HTR-8/SVneo (cell line): ENCODE results near the gene HOXC9.

Source experiments
- DNase-seq: peaks from one replicate; pipeline ENCODE4 v3.0.0; 2011; ENCODE audit warnings: low spot score, mixed read lengths; ENCODE audit not compliant: insufficient read length
- FAIRE-seq: peaks from 2 replicates; lab custom pipeline; 2011; peaks lifted over from hg19 to GRCh38; lab: Jason Lieb, UNC

HOXC9 gene

DNA sequence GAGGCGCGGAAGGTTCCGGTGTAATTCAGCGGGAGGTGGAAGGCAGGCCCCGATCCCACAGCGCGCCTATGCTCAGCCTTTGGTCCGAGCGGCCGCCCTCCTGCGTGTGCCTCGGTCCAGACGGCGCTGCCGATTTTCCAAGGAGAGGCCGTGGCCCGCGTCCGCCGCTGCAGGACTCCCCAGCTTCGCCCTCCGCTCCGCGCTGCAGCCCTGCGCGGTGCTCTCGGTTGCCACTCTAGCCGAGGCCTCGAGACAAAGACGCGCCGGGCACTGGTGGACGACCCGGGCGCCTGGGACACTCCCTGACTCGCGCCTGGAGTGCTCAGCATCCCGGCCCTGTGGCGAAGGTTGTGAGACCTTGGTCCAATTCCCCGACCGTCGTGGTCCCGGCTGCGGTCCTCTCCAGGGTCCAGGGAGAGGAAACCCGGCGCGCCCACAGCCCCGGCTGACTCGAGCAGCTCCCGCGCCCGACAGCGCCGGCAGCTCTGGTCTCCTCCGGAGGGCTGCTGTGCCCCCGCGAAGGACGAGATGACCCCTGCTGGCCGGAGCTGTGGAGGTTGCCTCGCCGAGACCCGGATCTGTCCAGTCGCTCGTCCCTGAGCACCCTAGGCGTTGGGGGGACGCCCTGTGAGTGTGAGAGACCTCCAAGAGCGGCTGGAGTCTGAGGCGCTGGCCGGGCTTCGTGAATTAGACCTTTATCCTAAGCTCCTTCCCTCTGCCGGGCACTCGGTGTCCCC lies 38.8 kb upstream of the HOXC9 start:
- no peak for FAIRE-seq

DNA sequence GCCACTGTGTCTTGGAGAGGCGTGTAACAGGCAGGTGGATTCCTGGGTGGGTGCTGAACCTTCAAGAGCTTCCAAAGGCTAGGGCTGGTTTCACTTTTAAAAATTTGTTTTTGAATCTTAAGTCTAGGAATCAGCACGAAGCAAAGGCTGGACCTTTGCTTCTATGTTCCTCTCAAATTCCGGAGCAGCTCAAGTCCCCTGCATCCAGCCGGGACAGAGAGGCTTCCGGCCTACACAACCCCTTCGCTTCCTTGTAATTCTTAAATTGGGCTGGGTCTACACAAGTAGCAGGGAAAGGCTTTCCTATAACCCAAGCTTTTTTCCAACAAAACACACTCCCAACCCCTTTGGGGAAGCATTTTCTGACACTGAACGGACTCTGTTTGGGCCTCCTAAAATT lies 37.0 kb upstream of the HOXC9 start:
- DNase-seq: no peak
- FAIRE-seq: no peak

More for the DNA sequence above, 38.8 kb upstream of the HOXC9 start:
- DNase-seq: no peak

DNA sequence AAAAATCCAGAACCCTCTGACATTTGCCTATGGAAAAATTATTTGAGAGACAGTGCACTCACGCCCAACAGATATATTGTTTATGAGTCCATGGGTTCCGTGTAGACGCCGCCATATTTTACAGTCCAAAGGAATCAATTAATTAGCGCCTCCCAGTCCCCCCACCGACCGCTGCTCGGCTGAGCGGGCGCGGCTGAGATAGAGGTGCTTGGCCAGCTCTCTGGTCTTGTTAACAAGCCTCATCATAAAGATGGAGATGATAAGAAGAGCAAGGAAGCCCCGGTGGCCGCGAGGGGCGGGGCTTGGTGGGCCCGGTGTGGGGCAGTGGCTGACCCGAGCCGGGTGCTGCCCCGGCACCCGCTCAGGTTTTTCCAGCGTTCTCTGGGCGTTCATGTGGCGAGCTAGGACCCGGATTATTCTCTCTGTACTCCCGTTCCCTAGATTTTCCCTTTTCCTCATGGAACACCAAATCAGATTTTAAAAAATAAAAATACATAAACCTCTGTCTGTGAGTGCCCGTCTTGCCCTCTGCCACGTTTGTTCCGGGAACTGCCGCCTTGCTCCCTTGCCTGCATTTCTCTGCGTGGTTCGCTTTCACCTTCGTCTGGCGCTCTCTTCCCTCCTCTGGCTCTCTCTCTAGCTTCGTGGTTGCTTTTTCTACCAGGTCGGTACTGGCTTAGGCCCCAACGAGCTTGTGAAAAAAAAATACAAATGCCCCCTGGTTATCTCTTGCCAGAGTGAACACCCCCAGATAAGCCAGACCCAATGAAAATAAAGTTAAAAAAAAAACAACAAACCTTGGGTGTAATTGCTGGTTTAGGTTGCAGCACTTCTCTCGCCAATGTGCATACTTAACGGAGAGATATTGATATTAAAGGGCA lies 36.3 kb upstream of the HOXC9 start:
- no peak for FAIRE-seq
- DNase-seq: no peak

- DNase-seq: no peak
- FAIRE-seq: no peak
Observed at GRCh38 chr12:53964315-53964713, 35.6 kb upstream of the HOXC9 start.

GRCh38 chr12:53965281-53966084 lies 34.5 kb upstream of the HOXC9 start:
- no peak for DNase-seq
- FAIRE-seq: no peak

DNA sequence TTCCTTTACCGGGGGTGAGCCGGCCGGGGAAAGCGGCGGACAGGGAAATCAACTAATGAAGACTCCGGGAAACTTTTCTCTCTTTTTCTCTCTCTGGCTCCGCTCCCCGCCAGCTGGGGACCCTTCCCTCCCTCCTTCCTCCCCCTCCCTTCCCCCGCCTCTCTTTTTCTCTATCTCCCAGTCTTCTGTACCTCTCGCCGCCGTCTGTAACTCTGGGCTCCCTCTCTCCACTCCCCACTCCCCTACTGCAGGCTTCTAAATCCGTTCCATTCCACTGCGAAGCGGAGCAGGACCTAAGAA lies 33.9 kb upstream of the HOXC9 start:
- FAIRE-seq (no peak), DNase-seq (no peak)

DNA sequence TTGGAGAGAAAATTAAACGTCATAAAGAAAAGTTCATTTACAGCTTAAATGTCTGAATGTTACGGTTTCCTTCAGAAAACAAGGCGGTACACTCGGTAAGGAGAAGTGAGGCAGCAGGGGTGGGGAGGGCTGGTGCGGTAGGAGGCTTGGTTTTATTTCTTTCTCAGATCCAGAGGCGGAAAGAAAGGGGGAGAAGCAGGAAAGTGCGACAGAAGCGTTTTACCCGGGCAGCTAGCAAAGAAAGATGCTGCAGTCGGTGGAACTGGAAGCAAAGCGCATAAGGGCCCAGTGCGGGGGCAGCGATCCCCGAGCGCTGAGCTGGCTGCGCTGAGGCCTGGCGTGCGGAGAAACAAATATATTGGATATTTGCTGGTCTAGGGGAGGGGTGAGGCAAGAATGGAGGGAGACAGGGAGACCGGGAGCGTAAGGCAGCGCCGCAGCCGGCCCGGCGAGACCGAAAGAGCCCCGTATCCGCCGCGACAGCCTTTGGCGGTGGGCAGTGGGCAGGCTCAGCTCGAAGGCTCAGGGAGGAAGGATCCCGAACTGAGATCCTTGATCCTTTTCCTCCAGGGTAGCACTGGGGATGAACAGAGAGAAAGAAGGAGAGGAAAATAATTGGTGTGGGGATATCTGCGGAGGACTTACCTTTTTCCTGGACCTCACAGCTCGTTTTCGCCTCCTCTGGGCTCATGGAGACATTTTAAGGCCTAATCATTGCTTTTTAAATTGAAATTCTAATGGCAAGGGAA lies 33.4 kb upstream of the HOXC9 start:
- FAIRE-seq (no peak), DNase-seq (no peak)

DNA sequence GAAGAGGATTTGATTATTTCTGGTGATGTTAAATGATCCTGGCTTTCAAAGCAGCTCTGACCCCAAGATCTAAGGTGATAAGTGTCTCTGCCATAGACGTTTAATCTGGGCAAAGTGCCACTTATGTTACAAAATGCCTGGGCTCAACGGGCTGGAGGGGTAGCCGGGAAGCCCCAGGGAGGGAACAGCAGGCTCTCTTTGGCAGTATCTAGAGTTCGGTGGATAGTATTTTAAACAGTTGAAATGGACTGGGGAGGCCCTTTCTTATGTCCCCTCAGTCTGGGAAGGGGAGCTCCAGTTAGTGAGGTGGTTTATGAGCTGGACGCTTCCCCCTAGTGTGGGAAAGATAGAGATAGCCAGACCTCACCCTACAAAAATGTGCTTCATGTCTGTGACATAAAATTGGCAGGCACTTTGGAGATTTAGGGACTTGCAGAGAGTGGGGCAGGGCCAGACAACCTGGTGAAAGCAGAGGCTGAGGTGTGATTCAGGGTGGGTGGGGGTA lies 32.5 kb upstream of the HOXC9 start:
- DNase-seq (no peak), FAIRE-seq (no peak)

DNA sequence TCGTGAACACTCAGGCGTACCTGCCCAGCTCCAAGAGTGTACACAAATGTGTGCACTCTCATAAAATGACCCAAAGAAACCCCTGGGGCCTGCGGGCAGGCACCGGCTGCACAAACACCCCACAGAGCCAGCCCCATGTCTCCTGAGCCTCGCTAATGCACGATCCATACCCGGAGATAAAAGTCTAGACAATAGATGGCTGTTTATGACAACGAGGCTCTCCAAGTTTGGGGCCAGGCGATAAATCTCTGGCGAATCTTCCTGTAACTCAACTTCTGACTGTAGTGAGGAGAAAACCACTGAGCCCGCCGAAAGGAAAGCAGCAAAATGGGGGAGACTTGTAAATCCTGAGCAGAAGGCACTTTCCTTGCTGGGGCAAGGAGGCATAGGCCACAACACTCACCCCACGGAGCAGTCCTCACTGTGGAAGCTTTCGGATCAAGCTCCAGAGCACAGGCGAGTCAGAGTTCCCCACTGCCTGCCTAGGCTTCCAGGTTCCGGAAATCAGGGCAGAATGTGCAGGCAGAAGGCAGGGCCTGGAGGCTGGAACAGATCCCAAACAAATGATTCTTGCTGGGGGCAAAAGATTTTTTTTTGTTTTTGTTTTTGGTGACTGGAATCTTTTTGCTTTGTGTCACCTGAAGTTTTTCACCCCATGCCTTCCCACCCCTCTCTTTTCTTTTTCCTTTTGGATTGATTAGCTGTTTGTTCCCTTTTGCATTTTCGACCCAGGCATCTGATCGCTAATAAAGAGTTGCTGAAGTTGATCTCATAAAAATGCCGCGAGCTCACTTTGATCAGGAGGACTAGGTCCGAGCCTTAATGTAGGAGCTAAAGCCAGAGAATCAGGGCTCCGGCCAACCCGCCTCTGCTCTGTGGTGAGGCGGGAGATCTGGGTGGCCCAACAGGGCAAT lies 31.5 kb upstream of the HOXC9 start:
- FAIRE-seq (no peak), DNase-seq (no peak)

DNA sequence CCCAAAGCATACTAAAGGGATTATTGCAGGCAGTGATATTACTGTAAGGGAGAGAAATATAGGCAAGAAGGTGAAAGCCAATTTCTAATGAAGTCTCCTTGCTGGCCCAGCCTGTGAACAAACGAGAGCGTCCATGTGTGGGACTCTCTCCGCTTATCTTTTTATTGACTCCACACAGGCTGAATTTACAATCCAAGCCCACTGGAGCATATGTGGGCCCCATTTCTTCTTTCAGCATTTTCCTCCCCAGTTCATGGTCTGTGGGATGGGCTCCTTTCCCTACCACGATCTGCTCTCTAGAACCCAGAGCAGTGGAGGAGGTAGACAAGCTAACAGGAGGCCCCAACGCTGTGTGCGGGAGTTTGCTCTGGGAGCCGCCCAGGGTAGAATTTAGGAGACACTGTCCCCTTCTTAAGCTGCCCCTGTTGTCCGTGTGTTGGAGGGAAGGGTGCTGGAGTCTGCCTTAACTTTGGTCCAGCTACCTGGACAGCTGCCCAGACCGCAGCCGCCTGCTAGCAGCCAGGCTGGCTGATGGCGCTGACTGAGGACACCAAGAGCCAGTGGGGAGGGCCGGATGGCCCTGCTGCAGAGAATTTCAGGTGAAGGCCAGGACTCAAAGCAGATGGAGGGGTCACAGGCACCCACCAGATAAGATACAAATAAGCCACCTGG lies 30.2 kb upstream of the HOXC9 start:
- FAIRE-seq (no peak), DNase-seq (no peak)

DNA sequence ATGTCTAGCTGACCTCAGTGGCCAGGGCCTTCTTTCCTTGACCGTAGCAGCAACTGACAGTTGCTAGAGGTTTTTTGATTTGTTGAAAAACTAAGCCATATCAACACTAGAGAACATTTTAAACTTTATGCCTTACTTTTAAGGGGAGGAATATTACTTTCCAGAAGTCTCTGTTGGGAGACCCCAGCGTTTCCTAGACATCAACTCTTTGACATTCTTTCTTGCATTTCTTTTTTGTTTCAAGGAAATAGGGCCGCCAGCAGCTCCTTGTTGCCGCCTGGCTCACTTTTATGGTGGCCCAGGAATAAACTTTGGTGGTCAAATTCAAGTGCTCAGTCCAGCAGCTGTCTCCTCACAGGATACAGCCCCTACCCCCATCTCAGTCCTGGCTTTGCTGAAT lies 29.5 kb upstream of the HOXC9 start:
- DNase-seq (no peak), FAIRE-seq (no peak)

DNA sequence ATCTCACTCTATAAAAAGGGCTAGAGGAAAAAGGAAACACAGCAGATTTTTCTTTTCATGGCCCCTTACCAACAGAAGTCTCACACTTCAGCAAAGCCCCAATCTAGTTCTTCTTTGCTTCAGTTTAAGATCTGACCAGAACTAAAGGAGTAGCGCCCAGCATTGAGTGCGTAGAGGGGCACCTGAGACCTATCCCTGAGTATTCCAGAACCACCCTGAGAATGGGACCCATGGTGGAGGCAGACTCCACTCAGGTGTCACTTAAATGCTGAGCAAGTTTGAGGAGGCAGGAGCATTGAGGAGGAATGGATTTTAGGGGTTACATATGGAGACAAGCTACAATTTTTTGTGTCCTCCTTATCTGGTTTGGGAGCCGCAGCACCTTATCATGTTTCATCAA lies 28.8 kb upstream of the HOXC9 start:
- FAIRE-seq (no peak), DNase-seq (no peak)

DNA sequence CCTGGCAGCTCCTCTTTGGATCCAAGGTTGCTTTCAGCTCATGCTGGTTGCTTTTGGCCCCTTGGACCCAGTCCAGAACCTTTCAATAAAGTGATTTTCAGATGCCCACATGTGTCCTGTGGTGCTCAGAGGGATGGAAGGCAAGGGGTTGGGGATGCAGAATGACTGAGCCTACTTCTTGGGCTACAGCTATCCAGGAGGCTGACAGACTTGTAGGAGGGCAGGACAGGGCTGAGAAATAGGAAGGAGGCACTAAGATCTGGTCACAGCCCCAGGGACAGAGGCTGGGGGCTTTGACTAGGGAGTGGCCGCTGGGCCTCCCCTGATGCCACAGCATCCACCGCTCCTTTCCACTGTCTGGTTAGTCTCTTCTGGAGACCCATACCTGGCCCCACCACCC lies 28.3 kb upstream of the HOXC9 start:
- no peak for FAIRE-seq
- no peak for DNase-seq

GRCh38 chr12:53972152-53972702 lies 27.7 kb upstream of the HOXC9 start:
- no peak for DNase-seq
- FAIRE-seq: no peak

DNA sequence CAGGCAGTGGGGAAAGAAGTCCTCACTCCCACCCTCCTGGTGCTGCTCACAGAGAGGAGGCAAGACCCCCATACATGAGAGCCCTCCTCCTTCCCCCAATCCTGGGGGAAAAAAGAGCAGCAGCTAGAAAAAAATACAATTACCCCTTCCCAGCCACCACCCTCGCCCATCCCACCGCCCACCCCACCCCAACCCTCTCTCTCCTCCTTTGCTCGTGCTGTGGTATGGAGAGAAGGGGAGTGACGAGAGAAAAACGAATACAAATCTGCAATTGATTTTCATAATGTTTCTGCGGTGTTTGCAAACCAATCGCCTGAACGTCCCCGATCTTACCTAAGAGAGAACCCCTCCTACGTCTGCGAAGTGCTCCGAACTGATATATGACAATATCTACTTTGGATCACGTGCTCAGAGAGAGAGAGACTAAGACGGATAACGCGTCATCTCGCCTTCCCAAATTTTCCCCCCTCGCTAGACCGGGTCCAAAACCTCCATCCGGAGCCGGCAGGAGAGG lies 27.2 kb upstream of the HOXC9 start, which contains the start of gene HOXC11:
Gene HOXC11 (plus strand): TSS at position 405 of the 514 bp plus-strand sequence. CDS start 116 bp downstream, outside the sequence.
- DNase-seq: no peak
- FAIRE-seq: no peak

GRCh38 chr12:53973236-53974042 lies 26.5 kb upstream of the HOXC9 start:
- no peak for FAIRE-seq
- no peak for DNase-seq
